ENCODE measurements around the gene SLC46A1. TPM values are rescaled to one million over a fixed set of nuclear protein-coding genes. Genes with fewer than 3 reads are reported as not detected.

The SLC46A1 gene
- total RNA-seq, 1 donor from 2014 or later, result 2.9 TPM

GRCh38 chr17:28350271-28350670 is 55.7 kb downstream of the SLC46A1 start:
- DNase-seq, result no peak

DNA sequence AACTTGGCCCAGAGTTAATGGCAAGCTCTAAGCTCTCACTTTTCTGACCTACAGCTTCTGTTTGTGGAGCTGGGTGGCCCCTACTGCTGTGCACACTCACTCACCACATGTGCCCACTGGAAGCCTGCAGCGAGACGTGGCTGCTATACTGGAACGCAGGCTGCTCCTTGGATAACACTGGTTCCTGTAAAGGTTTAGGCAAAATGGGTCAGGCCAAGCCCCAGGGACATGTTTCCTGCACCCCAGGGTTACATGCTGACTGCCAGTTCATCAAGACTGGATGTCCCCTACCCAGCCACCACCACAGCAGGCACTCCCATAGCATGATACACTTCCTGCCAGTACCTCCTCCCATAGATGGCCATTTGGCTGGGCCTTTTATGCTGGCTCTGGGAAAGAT is 57.0 kb downstream of the SLC46A1 start:
- DNase-seq, result no peak

GRCh38 chr17:28347261-28347891 is 58.6 kb downstream of the SLC46A1 start:
- DNase-seq, result peak; percentile 80

- peak; percentile 90 for DNase-seq
These were observed 59.2 kb downstream of the SLC46A1 start for GRCh38 chr17:28346746-28347246.

DNA sequence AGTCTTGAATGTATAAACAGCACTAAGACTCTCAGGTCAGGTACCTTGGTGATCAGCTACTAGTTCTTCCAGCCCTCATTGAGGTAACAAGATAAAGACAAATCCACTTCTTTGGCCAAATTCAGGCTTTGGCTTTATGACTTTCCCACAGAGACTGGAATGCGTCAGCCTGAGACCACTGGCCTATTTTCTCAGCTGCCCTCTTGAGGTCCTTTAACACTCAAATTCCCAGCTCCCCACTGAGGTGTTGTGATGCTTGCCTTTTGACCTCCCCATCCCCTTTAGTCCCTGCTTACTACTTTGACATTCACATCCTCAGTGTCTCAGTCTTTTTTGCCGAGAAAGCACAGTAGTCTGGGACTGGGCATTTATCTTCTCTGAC is 59.8 kb downstream of the SLC46A1 start:
- DNase-seq, result no peak

GRCh38 chr17:28345419-28346198 is 60.4 kb downstream of the SLC46A1 start:
- peak; percentile 40 for DNase-seq

Other genes with a start within 250 kb of the SLC46A1 start
- 9.0 and 27.4 TPM in 2 replicates for gene TMEM97, start 87.0 kb downstream of the SLC46A1 start, total RNA-seq
- gene IFT20, start 70.7 kb downstream of the SLC46A1 start, total RNA-seq, result 35.3 and 61.4 TPM in 2 replicates
- gene TNFAIP1, start 70.5 kb downstream of the SLC46A1 start, total RNA-seq, result 107 and 108 TPM in 2 replicates
- 69.4 and 92.4 TPM in 2 replicates for gene POLDIP2, start 48.7 kb downstream of the SLC46A1 start, total RNA-seq
- gene SEBOX, start 41.0 kb downstream of the SLC46A1 start, total RNA-seq, result not detected in 2 replicates
- gene VTN, start 35.9 kb downstream of the SLC46A1 start, total RNA-seq, result 0.14 and 0.34 TPM in 2 replicates
- gene SARM1, start 34.5 kb downstream of the SLC46A1 start, total RNA-seq, result 4.2 and 5.1 TPM in 2 replicates
- gene SLC13A2, start 67.4 kb upstream of the SLC46A1 start, total RNA-seq, result not detected in 2 replicates
- gene FOXN1, start 100.1 kb upstream of the SLC46A1 start, total RNA-seq, result not detected in 2 replicates
- gene UNC119, start 146.4 kb upstream of the SLC46A1 start, total RNA-seq, result 31.9 and 32.0 TPM in 2 replicates
- 65.9 and 86.0 TPM in 2 replicates for gene PIGS, start 165.3 kb upstream of the SLC46A1 start, total RNA-seq
- 23.5 and 29.9 TPM in 2 replicates for gene ALDOC, start 170.7 kb upstream of the SLC46A1 start, total RNA-seq
- gene SPAG5, start 192.8 kb upstream of the SLC46A1 start, total RNA-seq, result 10.6 and 47.7 TPM in 2 replicates
- gene RSKR, start 208.0 kb upstream of the SLC46A1 start, total RNA-seq, result 4.7 and 8.3 TPM in 2 replicates
- 163 and 213 TPM in 2 replicates for gene BLTP2, start 238.9 kb upstream of the SLC46A1 start, total RNA-seq

All from dermis blood vessel endothelial cell (primary cell).